ENCODE measurements around the gene L3MBTL1.

The L3MBTL1 gene

DNA sequence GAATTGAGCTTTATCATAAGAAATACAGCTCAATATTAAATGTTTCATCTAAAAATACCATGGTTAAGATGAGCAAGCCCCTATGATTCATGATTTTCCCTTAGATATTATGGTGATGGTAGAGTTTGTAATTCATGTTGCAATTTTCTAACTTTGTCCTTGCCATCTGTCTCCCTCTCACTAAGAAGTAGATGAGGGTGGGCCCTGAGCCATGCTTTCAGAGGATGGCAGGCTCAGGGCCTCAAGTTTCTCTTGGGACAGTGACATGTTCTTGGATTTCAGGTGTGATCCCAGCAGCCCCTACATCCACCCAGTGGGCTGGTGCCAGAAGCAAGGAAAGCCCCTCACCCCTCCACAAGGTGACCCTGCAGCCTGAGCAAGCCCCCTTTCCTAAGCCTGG is 25.6 kb downstream of the L3MBTL1 start:
- DNase-seq (ENCODE audit: low read depth): no peak
- H3K4me3 ChIP-seq (ENCODE audit: low read depth, low read length): no peak overlapping the region
- TF ChIP-seq, protein P1, sequence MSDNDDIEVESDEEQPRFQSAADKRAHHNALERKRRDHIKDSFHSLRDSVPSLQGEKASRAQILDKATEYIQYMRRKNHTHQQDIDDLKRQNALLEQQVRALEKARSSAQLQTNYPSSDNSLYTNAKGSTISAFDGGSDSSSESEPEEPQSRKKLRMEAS (IDR thresholded peaks at IDR 0.05; ENCODE audit: low read depth, low read length): no peak
- TF ChIP-seq, protein P2, sequence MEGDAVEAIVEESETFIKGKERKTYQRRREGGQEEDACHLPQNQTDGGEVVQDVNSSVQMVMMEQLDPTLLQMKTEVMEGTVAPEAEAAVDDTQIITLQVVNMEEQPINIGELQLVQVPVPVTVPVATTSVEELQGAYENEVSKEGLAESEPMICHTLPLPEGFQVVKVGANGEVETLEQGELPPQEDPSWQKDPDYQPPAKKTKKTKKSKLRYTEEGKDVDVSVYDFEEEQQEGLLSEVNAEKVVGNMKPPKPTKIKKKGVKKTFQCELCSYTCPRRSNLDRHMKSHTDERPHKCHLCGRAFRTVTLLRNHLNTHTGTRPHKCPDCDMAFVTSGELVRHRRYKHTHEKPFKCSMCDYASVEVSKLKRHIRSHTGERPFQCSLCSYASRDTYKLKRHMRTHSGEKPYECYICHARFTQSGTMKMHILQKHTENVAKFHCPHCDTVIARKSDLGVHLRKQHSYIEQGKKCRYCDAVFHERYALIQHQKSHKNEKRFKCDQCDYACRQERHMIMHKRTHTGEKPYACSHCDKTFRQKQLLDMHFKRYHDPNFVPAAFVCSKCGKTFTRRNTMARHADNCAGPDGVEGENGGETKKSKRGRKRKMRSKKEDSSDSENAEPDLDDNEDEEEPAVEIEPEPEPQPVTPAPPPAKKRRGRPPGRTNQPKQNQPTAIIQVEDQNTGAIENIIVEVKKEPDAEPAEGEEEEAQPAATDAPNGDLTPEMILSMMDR (IDR thresholded peaks at IDR 0.05; ENCODE audit: low read depth, low read length): no peak
- no peak for TF ChIP-seq MYC (IDR thresholded peaks at IDR 0.05; ENCODE audit: low read depth, low read length)
- TF ChIP-seq POLR2A (IDR thresholded peaks at IDR 0.05; ENCODE audit: extremely low read depth, insufficient read length): no peak

DNA sequence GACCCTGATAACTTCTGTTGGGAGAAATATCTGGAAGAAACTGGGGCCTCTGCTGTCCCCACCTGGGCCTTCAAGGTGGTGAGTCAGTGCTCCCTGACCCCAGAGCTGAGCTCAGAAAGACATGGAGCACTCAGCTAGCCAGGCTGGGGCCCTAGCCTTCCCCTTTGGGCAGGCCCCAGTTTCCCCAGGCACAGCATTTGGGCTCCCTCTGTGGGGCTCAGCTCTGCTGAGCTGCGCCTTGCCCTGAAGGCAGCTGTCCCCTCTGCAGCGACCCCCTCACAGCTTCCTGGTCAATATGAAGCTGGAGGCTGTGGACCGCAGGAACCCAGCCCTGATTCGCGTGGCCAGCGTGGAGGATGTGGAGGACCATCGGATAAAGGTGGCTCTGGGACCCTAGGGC is 26.5 kb downstream of the L3MBTL1 start:
- no peak overlapping the region for H3K4me3 ChIP-seq (ENCODE audit: low read depth, low read length)
- TF ChIP-seq, protein P1 (IDR thresholded peaks at IDR 0.05; ENCODE audit: low read depth, low read length): no peak
- TF ChIP-seq POLR2A (IDR thresholded peaks at IDR 0.05; ENCODE audit: extremely low read depth, insufficient read length): no peak
- TF ChIP-seq MYC (IDR thresholded peaks at IDR 0.05; ENCODE audit: low read depth, low read length): no peak
- TF ChIP-seq, protein P2 (IDR thresholded peaks at IDR 0.05; ENCODE audit: low read depth, low read length): no peak
- DNase-seq (ENCODE audit: low read depth): no peak

DNA sequence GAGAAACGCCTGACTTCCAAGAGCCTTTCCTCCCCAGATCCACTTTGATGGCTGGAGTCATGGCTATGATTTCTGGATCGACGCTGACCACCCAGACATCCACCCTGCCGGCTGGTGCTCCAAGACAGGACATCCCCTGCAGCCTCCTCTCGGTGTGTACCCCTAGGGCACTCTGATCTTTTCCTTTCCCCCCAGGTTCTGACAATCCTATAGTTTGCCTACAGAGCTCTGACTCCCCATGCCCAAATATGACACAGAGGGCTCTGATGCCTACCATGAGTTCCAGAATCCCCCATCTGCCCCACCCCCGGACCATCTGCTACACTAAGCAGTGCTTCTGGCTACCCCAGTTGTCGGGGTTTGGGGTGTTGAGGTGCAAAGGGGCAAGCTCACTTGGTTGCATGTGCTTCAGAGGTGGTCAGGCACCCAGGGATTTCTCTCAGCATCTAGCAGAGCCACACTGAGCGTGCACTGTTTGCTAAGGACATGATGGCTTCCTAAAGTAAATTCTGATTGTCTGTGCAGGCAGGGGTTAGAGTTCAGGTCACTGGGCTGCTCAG is 27.4 kb downstream of the L3MBTL1 start:
- no peak for TF ChIP-seq MYC (IDR thresholded peaks at IDR 0.05; ENCODE audit: low read depth, low read length)
- TF ChIP-seq, protein P2 (IDR thresholded peaks at IDR 0.05; ENCODE audit: low read depth, low read length): no peak
- TF ChIP-seq POLR2A (IDR thresholded peaks at IDR 0.05; ENCODE audit: extremely low read depth, insufficient read length): no peak
- TF ChIP-seq, protein P1 (IDR thresholded peaks at IDR 0.05; ENCODE audit: low read depth, low read length): no peak
- no peak for DNase-seq (ENCODE audit: low read depth)
- no peak overlapping the region for H3K4me3 ChIP-seq (ENCODE audit: low read depth, low read length)

DNA sequence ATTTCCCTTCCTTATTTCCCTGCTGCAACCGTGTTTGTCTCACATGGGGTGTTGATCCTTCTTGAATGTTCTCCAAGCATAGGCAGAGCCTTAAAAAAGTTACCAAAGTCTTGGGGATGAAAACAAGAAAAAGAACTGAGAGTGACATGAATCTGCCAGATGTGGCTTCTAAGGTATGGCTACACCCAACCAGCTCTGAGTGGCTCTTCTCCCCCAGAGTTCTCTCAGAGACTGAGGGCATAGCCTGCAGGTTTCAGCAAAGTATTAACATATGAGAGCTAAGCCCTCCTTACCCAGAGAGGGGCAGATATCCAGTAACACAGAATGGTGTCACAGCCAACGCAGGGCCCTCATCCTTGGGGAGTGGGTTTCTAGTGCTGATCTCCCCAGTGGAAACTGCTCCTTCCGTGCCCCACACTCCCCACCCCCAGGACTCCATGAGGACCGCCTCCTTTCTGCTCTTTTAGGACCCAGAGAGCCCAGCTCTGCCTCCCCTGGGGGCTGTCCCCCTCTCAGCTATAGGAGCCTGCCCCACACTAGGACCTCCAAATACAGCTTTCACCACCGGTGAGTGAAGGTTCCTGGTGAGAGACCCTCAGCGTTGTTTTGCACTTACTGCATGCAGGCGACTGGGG is 28.0 kb downstream of the L3MBTL1 start:
- DNase-seq (ENCODE audit: low read depth): no peak
- no peak overlapping the region for H3K4me3 ChIP-seq (ENCODE audit: low read depth, low read length)
- TF ChIP-seq POLR2A (IDR thresholded peaks at IDR 0.05; ENCODE audit: extremely low read depth, insufficient read length) (no peak), MYC (IDR thresholded peaks at IDR 0.05; ENCODE audit: low read depth, low read length) (no peak)
- TF ChIP-seq, protein P1 (IDR thresholded peaks at IDR 0.05; ENCODE audit: low read depth, low read length): no peak
- TF ChIP-seq, protein P2 (IDR thresholded peaks at IDR 0.05; ENCODE audit: low read depth, low read length): no peak

DNA sequence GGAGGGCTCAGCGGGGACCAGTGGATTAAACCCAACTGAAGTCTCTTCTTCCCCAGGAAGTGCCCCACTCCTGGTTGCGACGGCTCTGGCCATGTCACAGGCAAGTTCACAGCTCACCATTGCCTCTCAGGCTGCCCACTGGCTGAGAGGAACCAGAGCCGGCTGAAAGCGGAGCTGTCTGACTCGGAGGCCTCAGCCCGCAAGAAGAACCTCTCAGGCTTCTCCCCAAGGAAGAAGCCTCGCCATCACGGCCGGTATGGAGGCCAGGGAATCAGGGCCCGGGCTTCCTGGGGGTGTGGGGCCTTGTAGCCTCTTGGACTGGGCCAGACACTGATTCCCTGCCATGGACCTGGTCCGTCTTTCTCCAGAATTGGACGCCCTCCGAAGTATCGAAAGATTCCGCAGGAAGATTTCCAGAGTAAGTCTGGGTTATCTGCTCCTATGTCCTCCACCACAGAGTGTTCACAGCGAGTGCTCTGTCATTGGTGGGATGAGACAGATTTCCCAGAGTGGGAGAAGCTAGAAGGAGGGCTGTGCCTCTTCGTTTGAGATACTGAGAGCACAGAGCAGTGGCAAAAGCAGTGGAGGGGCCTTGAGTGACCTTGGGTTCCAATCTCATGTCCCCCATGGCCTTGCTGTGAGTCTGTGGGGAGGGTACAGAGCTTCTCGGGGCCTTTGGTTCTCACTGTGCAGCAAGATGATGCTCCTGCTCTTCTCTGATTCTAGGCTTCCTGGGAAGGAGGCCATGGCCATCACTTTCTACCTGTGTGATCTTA is 28.7 kb downstream of the L3MBTL1 start:
- DNase-seq (ENCODE audit: low read depth): no peak
- TF ChIP-seq POLR2A (IDR thresholded peaks at IDR 0.05; ENCODE audit: extremely low read depth, insufficient read length) (no peak), MYC (IDR thresholded peaks at IDR 0.05; ENCODE audit: low read depth, low read length) (no peak)
- TF ChIP-seq, protein P2 (IDR thresholded peaks at IDR 0.05; ENCODE audit: low read depth, low read length): no peak
- TF ChIP-seq, protein P1 (IDR thresholded peaks at IDR 0.05; ENCODE audit: low read depth, low read length): no peak
- no peak overlapping the region for H3K4me3 ChIP-seq (ENCODE audit: low read depth, low read length)

Data from NB4 (cell line).